ENCODE data around the gene MON2.
"Not testable (repeated sequence)": the region's sequence is repeated elsewhere in the genome, so short reads cannot be mapped to it uniquely, and the experiment has no call there.

Gene MON2

DNA sequence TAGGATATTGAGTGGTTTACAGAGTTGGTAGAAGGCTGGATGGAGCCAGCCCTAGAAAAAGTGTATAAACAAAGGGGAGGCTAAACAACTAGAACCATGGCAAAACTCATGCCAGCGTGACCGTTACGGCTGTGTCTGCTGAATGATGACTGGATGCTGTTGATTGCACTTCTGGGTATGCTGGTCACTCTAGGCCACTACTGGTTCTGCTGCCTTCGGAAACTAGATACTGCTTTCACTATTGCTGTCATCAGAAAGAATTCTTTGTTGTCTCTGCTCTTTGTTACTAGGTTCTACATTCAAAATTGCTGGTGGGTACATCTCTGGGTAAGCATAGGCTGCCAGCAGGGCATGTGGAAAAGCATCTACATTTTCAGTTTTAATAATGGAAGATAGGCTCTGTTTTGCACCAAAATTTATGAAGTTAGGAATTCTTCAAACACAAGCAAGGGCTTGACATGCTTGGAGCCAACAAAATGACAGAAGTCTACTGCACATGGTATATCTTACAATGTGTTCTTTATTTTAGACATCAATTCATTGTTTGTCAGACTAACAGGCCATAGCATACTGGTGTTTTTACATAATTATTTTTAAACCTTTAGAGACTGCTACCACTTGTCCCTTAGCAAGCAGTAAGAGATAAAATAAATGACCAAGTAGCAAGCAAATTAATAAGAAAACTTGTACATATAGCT, 15.4 kb downstream of the MON2 start:
- DNase-seq = no peak

DNA sequence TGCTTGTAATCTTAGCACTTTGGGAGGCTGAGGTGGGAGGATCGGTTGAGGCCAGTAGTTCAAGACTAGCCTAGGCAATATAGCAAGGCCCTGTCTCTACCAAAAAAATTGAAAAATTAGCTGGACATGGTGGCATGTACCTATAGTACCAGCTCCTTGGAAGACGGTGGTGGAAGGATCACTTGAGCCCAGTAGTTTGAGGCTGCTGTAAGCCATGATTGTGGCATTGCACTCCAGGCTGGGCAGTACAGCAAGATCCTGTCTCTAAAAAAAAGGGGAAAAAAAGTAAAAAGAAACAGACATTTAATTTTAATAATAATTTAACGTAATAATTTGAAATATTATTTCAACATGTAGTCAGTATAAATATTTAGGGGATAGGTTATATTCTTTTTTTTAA, 16.1 kb downstream of the MON2 start:
- ATAC-seq = no peak
- DNase-seq = no peak

More for the DNA sequence above, 15.4 kb downstream of the MON2 start:
- ATAC-seq = no peak

DNA sequence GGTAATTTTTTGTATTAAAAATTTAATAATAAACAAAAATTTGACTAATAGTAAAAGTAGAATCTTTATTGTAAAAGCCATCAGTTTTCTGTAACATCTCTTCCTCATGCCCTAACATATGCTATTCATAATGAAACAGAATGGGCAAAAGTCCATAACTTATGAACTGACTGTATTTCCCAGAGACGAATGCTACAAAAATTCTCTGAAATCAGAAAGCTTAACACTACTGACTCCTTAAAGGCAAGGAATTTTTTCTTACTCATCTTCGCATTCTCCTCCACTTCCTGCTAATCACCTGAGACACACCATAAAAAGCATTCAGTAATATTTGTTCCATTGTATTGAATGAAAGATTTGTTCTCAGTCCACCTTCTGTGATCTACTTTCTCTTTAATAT, 17.6 kb downstream of the MON2 start:
- ATAC-seq (no peak), DNase-seq (no peak)

DNA sequence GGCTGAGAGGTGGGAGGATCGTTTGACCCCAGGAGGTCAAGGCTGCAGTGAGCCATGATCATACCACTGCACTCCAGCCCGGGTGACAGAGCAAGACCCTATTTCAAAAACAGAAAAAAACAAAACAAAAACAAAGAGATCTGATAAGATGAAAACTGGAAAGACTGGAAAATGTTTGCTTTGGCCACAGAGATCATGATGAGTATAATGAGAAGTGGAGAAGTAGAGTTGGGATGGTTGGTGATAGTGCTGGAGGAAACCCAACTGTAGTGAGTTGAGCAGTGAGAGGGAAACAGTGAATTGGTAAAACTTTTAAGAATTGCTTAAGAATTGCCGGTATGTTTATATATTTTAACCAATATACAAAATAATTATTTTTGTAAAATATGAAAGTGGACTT, 39.2 kb downstream of the MON2 start:
- no peak for DNase-seq
- no peak for ATAC-seq

DNA sequence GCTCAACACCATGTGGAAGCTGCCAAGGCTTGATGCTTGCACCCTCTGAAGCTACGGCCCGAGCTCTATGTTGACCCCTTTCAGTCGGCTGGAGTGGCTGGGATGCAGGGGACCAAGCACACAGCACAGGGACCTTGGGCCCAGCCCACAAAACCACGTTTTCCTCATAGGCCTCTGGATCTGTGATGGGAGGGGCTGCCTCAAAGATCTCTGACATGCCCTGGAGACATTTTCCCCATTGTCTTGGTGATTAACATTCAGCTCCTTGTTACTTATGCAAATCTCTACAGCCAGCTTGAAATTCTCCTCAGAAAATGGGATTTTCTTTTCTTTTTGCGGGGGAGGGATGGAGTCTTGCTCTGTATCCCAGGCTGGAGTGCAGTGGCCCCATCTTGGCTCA, 46.3 kb downstream of the MON2 start:
- DNase-seq = no peak
- no peak for ATAC-seq

DNA sequence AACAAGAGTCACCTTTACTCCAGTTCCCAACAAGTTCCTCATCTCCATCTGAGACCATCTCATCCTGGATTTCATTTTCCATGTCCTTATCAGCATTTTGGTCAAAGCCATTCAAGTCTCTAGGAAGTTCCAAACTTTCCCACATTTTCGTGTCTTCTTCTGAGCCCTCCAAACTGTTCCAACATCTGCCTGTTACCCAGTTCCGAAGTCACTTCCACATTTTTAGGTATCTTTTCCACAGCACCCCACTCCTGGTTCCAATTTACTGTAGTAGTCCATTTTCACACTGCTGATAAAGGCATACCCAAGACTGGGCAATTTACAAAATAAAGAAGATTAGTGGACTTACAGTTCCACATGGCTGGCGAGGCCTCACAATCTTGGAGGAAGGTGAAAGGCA, 47.5 kb downstream of the MON2 start:
- ATAC-seq, DNase-seq: not testable (repeated sequence)

DNA sequence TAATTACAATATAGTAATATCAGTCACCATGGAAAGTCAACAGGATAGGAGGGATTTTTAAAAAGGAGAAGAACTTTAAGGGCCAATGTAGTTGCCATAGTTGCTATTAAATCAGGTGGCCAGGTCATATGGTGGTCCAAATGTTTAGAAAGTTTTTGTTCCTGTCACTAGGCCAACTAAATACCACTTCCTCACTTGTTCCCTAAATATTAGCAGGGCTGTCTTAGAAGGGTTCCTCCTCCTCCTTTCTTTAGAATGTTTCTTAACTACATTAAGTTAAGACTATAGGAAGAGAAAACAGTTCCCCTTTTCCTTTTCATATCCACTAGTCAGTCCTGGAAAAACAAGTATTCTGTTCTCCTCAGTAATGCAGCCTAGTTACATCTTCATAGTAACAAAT, 50.3 kb downstream of the MON2 start:
- ATAC-seq = no peak
- no peak for DNase-seq

DNA sequence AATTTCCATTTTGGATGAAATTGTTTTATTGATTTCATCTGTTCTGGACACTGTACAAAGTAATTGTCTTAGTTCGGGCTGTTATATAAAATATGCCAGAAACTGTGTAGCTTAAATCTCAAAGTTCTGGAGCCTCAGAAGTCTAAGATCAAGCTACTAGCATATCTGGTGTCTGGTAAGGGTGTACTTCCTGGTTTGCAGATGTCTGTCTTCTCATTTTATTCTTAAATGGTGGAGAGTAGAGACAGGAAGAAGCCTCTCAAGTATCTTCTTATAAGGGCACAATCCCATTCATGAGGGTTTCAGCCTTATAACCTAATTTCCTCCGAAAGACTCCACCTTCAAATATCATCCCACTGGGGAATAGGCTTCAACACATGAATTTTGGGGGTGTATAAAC, 51.3 kb downstream of the MON2 start:
- DNase-seq (no peak), ATAC-seq (no peak)

DNA sequence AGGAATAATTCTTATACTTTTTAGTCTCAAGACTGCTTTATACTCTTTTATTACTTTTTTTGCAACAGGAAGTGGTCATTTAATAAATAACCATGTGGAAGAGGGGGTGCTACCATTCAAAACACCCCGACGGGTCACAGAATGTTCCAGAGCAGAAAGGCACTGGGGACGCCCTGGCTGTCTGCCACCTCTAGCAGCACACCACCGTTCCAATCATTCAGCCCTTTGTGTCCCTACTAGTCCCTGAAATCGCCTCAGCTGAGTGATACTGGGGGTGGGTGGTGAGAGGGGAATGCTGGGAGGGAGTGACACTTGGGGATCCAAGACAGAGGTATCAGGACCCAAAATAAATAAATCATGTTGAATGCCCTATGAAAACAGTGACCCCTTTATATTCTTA, 52.4 kb downstream of the MON2 start:
- no peak for ATAC-seq
- no peak for DNase-seq

DNA sequence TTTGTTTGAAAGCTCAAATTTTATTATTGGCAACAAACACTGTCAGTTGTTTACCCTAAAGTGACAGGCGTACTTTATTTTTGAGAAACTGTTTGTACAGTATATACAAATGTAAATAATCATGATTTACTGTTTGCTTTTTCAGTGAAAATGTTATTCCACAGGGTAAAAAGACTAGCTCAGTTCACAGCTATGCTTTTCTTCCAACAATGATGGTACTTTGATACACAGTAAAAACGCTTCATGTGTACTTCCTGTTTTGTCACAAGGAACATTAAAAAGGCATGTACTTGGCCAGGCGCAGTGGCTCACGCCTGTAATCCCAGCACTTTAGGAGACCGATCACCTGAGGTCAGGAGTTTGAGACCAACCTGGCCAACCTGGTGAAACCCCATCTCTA, 53.7 kb downstream of the MON2 start:
- no peak for DNase-seq
- no peak for ATAC-seq

DNA sequence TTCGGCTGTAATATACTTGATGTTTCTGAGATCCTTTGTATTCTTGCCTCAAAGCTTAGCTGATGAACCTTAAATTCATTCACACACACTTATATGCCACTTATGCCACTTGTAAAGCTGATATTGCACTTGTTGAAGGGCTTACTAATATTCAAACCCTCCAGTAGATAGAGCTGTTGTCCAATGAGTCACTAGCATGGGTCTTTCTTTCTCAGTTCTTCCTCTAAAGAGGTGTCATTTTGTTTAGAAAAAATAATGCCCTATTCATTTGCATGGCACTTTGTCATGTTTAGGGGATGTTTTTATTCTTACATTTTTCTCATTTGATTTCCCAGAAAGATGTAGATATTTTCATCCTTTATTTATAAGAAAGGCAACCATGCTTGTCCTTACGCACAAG, 56.4 kb downstream of the MON2 start:
- ATAC-seq (peak; percentile 40), DNase-seq (no peak)

DNA sequence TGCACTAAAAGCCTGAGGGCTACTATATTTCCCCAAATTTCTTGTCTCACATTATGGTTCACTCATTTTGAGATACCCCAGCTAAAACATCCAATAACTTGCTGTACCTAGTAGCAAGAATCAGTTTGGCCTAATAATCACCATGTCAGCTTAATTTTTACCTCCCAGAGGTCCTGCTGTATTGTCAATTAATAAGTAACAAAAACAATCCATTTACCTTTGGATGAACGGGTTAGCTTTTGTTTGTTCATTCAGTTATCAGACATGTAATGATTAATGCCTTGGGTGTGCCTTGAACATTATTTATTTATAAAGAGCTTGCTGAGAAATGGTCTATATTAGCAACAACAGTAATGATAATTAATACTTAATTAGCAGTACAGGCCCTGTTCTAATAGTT, 57.0 kb downstream of the MON2 start:
- ATAC-seq = no peak
- DNase-seq = no peak

DNA sequence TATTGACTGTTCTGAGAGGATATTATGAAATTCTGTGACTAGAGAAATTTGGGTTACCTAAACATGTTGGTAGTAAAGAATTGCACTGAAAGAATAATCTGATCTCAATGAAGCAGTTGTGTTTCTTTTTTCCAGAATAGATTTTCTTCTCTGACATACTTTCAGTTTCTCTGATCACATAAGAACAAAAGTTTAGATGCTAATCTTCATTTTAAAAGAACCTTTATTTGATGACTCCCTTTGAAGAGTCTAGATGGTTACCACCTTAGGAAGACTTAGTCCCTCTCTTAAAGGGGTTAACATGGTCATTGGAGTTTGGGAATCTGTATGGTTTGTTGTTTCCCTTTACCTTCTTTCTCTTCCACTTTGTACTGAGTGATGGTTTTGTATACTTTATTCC, 58.6 kb downstream of the MON2 start:
- DNase-seq (no peak), ATAC-seq (no peak)

DNA sequence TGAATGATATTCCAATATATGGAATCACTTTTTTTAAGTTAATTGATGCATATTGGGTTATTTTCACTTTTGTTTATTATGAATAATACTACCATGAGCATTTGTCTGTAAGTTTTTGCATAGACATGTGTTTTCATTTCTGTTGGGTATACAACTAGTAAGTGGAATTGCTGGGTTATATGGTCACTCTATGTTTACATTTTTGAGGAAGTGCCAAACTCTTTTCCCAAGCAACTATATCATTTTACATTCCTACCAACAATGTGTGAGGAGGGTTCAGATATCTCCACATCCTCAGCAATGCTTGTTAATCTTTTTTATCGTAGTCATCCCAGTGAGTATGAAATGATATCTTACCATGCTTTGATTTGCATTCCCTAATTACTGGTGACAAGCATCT, 64.0 kb downstream of the MON2 start:
- DNase-seq (no peak), ATAC-seq (no peak)

DNA sequence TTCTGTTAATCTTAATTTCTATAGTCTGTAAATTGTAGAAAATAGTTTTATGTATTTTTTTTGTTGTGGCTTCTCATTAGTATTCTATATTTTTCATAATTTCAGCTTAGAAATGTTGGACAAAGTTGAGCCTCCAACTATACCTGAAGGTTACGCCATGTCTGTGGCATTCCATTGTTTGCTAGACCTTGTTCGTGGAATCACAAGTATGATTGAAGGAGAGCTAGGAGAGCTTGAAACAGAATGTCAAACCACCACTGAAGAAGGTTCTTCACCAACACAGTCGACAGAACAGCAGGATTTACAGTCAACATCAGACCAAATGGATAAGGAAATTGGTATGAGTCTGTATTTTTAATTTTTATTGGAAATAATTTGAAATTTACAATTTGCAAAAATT, 65.7 kb downstream of the MON2 start:
- ATAC-seq = no peak
- no peak for DNase-seq

DNA sequence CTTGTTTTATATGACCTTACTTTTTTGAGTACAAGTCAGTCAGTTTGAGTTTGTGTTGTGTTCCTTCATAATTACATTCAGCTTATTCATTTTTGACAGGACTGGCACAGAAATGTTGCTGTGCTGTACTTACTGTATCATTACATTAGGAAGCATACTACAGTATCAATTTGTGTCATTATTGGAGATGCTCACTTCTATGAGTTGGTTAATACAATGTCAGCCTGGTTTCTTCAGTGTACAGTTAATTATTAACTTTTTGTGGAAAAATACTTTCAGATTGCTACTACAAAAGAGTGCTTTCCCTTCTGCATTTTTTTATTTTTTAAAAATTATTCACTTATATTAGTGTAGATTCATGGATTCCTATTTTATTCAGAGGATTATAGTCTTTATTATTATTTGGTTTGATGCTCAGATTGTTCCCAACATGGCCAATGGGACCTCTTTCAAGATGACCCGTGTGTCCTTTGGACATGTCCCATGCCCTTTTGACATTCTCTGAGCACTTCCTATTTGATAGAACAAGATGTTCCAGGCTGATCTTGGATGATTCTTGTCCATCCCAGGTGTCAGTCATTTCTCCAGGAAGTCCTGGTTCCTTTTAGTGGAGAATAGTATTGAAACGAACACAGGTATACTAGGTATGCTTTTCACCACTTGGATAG, 66.6 kb downstream of the MON2 start:
- DNase-seq (no peak), ATAC-seq (no peak)

DNA sequence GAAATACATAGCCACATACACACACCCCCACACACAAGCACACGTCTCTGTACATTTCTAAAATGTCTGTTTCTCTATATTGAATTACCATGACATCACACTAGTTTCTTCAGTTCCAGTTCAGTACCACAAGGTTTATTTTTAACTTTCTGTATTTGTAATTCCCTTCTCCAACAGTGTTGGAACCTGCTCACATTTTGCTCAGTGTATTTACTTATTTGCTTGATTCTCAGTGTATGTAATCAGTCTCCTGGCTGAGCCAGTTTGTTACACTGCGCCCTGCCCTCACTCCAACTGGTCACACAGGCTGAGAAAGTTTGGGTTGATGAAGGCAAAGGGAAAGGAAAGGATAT, 67.1 kb downstream of the MON2 start:
- DNase-seq = no peak

DNA sequence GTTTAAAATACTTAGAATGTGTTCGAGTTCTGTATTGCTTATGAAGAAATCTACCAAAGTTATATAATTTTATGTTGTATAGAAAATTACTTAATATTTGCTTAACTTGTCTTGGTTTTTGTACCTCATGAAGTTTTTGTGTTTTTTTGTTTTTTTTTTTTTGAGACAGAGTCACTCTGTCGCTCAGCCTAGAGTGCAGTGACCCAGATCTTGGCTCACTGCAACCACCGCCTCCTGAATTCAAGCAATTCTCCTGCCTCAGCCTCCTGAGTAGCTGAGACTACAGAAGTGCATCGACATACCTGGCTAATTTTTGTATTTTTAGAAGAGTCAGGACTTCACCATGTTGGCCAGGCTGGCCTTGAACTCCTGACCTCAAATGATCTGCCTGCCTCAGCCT, 69.9 kb downstream of the MON2 start:
- no peak for DNase-seq
- ATAC-seq = no peak

More for the DNA sequence above, 67.1 kb downstream of the MON2 start:
- no peak for ATAC-seq

DNA sequence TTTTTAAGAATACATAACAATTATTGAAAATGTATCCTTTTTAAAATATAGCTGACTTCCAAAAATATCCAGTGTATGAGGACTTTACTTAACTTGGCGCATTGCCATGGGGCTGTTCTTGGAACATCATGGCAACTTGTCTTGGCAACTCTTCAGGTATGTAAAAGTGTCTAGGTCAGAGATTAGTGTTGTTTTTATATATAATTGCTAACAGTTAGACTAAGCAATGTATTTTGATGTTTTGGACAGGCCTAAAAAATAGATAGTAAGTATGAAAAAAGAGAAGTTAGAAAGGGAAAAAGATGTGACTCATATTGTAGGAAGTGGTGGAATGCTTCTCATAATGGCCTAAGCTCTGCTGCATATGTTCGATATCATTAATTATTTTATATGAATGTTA, 70.9 kb downstream of the MON2 start:
- no peak for ATAC-seq

DNA sequence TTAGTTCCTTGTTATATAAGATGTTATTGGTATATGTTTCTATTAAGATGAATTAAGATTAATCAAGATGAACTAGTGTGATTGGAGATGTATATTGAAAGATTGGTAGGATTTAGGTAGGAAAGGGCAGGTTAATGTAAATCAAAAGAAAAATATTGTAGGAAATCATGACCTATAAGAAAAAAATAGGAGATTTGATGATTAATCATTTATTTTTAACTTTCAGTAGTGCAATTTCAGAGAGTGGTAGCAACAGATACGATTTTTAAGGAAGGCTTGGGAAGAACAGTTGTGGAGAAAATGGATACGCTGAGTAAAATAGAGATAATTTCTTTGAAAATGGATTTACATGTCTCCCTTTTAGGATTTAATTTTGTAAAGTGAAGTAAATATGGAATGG, 73.7 kb downstream of the MON2 start:
- no peak for ATAC-seq
- DNase-seq = no peak

More for the DNA sequence above, 70.9 kb downstream of the MON2 start:
- DNase-seq = no peak

DNA sequence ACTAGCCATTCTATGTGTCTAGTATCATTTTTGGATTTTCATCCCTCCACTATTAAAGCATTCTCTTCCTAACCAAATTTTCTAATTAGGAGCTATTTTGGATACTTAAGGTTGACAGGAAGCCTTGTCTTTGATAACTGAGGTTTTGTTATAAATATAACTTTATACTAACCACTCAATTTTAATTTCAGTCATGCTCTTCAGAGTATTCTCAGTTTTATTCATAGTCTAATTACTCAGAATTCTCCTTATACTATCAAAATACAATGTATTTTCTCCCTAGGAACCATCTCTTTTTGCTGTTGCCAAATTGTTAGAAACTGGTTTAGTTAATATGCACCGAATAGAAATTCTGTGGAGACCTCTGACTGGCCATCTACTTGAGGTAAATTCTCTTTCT, 76.2 kb downstream of the MON2 start:
- DNase-seq = no peak

DNA sequence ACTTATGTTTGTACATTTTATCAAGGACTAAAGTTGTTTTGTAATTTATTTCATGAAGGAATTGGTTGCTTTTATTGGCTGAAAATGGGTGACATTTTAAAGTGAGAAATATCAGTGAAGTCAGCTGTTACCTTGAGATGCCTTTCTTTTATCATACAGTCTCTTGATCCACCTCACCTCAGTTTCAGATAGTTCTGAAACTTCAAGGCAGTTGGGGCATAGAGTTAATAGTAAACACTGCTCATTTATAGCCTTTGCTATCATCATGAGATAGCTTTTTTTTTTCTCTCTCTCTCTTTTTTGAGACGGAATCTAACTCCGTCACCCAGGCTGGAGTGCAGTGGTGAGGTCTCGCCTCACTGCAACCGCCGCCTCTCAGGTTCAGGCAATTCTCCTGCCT, 76.7 kb downstream of the MON2 start:
- no peak for ATAC-seq
- DNase-seq = no peak

More for the DNA sequence above, 76.2 kb downstream of the MON2 start:
- no peak for ATAC-seq

DNA sequence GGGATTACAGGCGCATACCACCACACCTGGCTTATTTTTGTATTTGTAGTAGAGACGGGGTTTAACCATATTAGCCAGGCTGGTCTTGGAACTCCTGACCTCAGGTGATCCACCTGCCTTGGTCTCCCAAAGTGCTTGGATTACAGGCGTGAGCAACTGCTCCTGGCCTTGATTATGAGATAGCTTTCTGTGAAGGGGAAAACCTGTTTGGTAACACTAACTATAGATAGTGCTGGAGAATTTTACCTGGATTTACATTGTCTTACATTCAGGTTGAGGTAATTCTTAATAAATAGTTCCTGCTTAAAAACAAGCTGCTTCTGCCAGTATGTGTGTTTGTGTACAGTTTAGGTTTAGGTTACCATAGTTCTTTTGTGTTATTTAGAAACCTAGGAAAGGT, 77.1 kb downstream of the MON2 start:
- ATAC-seq (no peak), DNase-seq (no peak)

DNA sequence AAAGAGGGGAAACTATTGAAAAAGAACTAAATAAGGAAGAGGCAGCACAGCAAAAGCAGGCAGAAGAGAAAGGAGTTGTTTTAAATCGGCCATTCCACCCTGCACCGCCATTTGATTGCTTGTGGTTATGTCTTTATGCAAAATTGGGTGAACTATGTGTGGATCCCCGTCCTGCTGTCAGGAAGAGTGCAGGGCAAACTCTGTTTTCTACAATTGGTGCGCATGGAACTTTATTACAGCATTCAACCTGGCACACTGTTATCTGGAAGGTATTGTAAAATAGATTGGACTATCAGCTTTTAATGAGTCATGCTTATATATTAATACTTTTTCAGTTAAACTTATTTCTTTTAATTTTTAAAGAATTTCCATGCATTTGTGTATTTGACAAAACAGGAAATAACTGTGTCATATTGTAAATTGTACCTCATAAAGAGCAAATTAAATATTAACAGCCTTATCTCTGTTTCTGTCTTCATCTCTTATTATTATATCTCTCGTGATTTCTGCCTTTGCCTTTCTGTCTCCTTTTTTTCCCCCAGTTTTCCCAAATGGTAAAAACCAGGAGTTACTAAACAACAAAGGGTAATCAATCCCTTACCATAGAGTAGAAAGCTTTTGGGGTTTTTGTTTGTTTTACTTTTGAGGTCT, 86.4 kb downstream of the MON2 start:
- DNase-seq (no peak), ATAC-seq (no peak)
